ENCODE measurements around the gene TBR1. TPM values are rescaled to one million over a fixed set of nuclear protein-coding genes. Genes with fewer than 3 reads are reported as not detected.

TBR1 gene
- total RNA-seq, 1 experiment from 2014 or later: 0.15 TPM

Small RNA genes within 50 kb of the gene (small RNA-seq; reads per million reads assigned to genes)
- gene RNA5SP108: not detected

Other genes with a start within 250 kb of the TBR1 start
- 70.4 and 86.1 TPM in 2 replicates for gene PSMD14, start 107.9 kb upstream of the TBR1 start, total RNA-seq (2014; rRNA removed; shearing (Covaris generic); ENCODE audit: low replicate concordance)
- not detected in 2 replicates for gene SLC4A10, start 208.1 kb downstream of the TBR1 start, total RNA-seq (2014; rRNA removed; shearing (Covaris generic); ENCODE audit: low replicate concordance)

Data from Karpas-422 (cell line).